ENCODE results near the gene CABLES1. TPM values are rescaled to one million over a fixed set of nuclear protein-coding genes. Genes with fewer than 3 reads are reported as not detected.
A peak's percentile ranks its signal among the peaks of the same experiment; 100 is the strongest.
"Not testable (repeated sequence)": the region's sequence is repeated elsewhere in the genome, so short reads cannot be mapped to it uniquely, and the experiment has no call there.

CABLES1 gene
- total RNA-seq, 1 donor from 2014 or later: 4.2 TPM

DNA sequence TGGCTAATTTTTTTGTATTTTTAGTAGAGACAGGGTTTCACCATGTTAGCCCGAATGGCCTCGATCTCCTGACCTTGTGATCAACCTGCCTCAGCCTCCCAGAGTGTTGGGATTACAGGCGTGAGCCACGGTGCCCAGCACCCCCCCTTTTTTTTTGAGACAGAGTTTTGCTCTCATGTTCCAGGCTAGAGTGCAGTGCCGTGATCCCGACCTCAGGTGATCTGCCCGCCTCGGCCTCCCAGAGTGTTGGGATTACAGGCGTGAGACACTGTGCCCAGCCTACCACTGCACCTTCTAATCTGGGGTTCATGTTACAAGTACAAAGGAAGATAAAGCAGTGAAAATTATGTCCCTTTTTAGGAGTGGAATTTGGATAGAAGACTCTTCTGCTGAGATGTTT is 41.5 kb upstream of the CABLES1 start:
- H3K4me3 Mint-ChIP-seq (ENCODE audit: low read depth): no peak overlapping the region
- H3K36me3 Mint-ChIP-seq (ENCODE audit: insufficient read depth): no peaks in the 10 kb centered on the region
- TF ChIP-seq, protein P1, sequence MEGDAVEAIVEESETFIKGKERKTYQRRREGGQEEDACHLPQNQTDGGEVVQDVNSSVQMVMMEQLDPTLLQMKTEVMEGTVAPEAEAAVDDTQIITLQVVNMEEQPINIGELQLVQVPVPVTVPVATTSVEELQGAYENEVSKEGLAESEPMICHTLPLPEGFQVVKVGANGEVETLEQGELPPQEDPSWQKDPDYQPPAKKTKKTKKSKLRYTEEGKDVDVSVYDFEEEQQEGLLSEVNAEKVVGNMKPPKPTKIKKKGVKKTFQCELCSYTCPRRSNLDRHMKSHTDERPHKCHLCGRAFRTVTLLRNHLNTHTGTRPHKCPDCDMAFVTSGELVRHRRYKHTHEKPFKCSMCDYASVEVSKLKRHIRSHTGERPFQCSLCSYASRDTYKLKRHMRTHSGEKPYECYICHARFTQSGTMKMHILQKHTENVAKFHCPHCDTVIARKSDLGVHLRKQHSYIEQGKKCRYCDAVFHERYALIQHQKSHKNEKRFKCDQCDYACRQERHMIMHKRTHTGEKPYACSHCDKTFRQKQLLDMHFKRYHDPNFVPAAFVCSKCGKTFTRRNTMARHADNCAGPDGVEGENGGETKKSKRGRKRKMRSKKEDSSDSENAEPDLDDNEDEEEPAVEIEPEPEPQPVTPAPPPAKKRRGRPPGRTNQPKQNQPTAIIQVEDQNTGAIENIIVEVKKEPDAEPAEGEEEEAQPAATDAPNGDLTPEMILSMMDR (IDR thresholded peaks at IDR 0.05; ENCODE audit: unreplicated experiment): no peak
- peaks cover 24% of the 10 kb centered on the region for H3K27me3 Mint-ChIP-seq
- H3K4me1 Mint-ChIP-seq (ENCODE audit: low read depth): peaks cover 4% of the 10 kb centered on the region
- H3K27ac Mint-ChIP-seq: peak overlapping the region; percentile 49
- no peaks in the 10 kb centered on the region for H3K9me3 Mint-ChIP-seq (ENCODE audit: low read depth)
- DNase-seq (ENCODE audit: low spot score, unreplicated experiment): no peak

DNA sequence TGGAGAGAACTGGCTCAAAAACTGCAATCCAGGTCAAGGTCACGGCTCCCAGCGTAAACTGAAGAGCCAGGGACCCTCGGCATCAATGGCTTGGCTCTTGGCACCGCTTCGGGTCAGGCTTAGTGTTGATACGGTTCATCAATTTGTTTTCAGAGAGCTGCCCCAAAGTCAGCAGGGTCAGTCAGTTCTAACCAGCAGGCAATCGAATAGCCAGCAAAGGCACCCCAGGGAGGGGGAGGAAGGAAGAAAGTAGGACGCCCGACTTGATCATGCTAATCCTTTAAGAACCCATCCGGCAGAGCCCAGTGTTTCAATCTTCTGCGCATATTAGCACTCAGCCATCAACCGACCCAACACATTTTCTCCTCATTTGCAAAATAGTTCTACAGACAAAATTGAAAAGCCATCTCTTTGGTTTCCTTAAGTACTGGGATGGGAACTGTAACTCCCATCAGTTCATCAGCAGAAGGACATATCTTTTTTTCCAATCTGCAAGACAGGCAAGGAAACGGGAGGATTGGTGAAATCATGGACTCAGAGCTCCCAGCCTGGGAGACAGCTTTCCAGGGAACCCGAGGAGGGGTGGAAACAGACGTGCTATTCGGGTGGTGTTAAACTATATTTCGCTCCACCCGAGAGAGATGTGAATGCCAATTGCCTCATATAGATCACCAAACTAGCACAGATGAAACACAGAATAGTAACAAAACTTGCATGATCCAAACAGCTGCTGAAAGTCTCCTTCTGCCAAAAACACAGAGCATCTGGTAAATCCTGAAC is 40.7 kb upstream of the CABLES1 start:
- Mint-ChIP-seq H3K27ac (no peak overlapping the region), H3K4me1 (ENCODE audit: low read depth) (peaks cover 7% of the 10 kb centered on the region), H3K9me3 (ENCODE audit: low read depth) (no peaks in the 10 kb centered on the region), H3K4me3 (ENCODE audit: low read depth) (no peak overlapping the region), H3K27me3 (peaks cover 24% of the 10 kb centered on the region), H3K36me3 (ENCODE audit: insufficient read depth) (no peaks in the 10 kb centered on the region)
- DNase-seq (ENCODE audit: low spot score, unreplicated experiment): no peak
- TF ChIP-seq, protein P1 (IDR thresholded peaks at IDR 0.05; ENCODE audit: unreplicated experiment): no peak

DNA sequence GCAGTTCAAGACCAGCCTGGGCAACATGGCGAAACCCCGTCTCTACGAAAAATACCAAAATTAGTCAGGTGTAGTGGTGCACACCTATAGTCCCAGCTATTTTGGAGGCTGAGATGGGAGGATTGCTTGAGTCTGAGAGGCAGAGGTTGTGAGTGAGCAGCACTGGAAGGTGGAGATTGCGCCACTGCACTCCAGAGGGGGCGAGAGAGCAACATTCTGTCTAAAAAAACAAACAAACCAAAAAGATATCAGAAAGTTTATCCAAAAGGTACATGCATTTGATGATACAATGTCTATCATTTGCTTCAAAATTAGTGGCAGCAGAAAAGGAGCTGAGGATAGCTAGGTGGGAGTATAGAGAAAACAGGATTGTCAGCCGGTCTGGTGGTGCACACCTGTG is 39.8 kb upstream of the CABLES1 start:
- TF ChIP-seq, protein P1 (IDR thresholded peaks at IDR 0.05; ENCODE audit: unreplicated experiment): no peak
- H3K27ac Mint-ChIP-seq: no peak overlapping the region
- peaks cover 24% of the 10 kb centered on the region for H3K27me3 Mint-ChIP-seq
- no peaks in the 10 kb centered on the region for H3K9me3 Mint-ChIP-seq (ENCODE audit: low read depth)
- no peak overlapping the region for H3K4me3 Mint-ChIP-seq (ENCODE audit: low read depth)
- no peak for DNase-seq (ENCODE audit: low spot score, unreplicated experiment)
- peaks cover 9% of the 10 kb centered on the region for H3K4me1 Mint-ChIP-seq (ENCODE audit: low read depth)
- no peaks in the 10 kb centered on the region for H3K36me3 Mint-ChIP-seq (ENCODE audit: insufficient read depth)

DNA sequence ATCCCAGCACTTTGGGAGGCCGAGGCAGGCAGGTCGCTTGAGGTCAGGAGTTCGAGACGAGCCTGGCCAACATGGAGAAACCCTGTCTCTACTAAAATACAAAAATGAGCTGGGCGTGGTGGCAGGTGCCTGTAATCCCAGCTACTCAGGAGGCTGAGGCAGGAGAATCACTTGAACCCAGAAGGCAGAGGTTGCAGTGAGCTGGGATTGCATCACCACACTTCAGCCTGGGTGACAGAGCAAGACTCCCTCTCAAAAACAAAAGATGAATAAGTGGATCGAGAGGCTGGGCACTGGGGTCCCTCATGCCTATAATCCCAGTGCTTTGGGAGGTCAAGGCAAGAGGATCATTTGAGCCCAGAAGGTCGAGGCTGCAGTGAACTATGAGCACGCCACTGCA is 38.3 kb upstream of the CABLES1 start:
- H3K36me3 Mint-ChIP-seq (ENCODE audit: insufficient read depth); H3K9me3 Mint-ChIP-seq (ENCODE audit: low read depth); H3K27ac Mint-ChIP-seq; DNase-seq (ENCODE audit: low spot score, unreplicated experiment); H3K4me3 Mint-ChIP-seq (ENCODE audit: low read depth): not testable (repeated sequence)
- Mint-ChIP-seq H3K27me3 (peaks cover 24% of the 10 kb centered on the region), H3K4me1 (ENCODE audit: low read depth) (peaks cover 13% of the 10 kb centered on the region)

DNA sequence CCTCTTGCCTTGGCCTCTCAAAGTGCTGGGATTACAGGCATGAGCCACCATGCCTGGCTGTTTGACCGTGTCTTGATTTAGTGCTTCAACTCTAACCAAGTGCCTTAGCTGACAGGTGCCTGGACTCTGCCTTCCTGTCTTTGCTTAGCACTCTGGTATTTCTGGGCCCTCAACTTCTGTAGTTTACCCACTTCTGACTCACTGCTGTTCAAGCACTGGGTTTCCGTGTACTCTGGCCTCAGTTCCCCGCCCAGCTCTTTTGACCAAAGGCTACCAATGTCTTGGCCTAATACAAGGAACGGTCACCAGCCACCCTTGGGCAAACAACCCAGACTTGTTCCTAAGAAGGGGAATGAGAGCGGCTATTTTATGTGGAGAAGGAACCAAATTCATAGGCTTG is 35.7 kb upstream of the CABLES1 start:
- Mint-ChIP-seq H3K36me3 (ENCODE audit: insufficient read depth) (no peaks in the 10 kb centered on the region), H3K4me1 (ENCODE audit: low read depth) (peaks cover 13% of the 10 kb centered on the region), H3K27me3 (peaks cover 14% of the 10 kb centered on the region), H3K9me3 (ENCODE audit: low read depth) (no peaks in the 10 kb centered on the region), H3K27ac (peak overlapping the region; percentile 87), H3K4me3 (ENCODE audit: low read depth) (no peak overlapping the region)
- TF ChIP-seq, protein P1 (IDR thresholded peaks at IDR 0.05; ENCODE audit: unreplicated experiment): no peak
- DNase-seq (ENCODE audit: low spot score, unreplicated experiment): no peak

DNA sequence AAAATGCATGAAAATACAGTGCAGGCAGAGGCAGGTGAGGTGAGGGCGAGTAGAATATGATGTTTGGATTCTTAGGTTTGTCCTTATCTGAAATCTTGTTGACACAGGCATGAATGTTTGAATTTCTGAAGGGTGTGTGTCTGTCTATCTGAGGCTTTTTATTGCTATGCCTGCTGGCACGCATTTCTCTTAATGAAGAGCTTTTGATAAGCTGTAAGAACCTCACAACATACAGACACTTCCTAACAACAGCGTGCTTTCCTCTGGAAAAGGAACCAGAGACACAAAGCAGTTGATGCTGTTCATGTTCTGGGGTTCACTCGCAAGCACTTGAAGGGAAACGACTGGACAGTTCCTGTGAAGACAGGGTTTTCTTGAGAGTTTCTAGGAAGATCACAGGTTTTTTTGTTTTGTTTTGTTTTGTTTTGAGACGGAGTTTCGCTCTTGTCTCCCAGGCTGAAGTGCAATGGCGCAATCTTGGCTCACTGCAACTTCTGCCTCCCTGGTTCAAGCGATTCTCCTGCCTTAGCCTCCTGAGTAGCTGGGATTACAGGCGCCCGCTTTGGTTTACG is 33.3 kb upstream of the CABLES1 start:
- no peaks in the 10 kb centered on the region for H3K36me3 Mint-ChIP-seq (ENCODE audit: insufficient read depth)
- no peaks in the 10 kb centered on the region for H3K9me3 Mint-ChIP-seq (ENCODE audit: low read depth)
- DNase-seq (ENCODE audit: low spot score, unreplicated experiment): no peak
- no peak overlapping the region for H3K4me3 Mint-ChIP-seq (ENCODE audit: low read depth)
- peaks cover 7% of the 10 kb centered on the region for H3K27me3 Mint-ChIP-seq
- peaks cover 13% of the 10 kb centered on the region for H3K4me1 Mint-ChIP-seq (ENCODE audit: low read depth)
- H3K27ac Mint-ChIP-seq: peak overlapping the region; percentile 67
- TF ChIP-seq, protein P1 (IDR thresholded peaks at IDR 0.05; ENCODE audit: unreplicated experiment): no peak
